K562 (cell line): ENCODE data around the gene TLE3. TPM values are rescaled to one million over a fixed set of nuclear protein-coding genes. Genes with fewer than 3 reads are reported as not detected.

Experiments used
- ATAC-seq: fragments of 200-7000 bp; cut with Tn5 transposase; 3 replicates; pipeline ENCODE4 v1.9.1; 2020; ENCODE audit warnings: moderate library complexity
- BruUV-seq: library from RNA; stranded (reverse); fragments of 400-500 nt; replicated peaks from 2 replicates; lab custom pipeline; 2021; lab: Mats Ljungman, UMichigan
- CTCF ChIA-PET: fragments of 300-600 bp; formaldehyde crosslinking; extraction: SDS; loops from one replicate; lab custom pipeline; 2021; ENCODE audit warnings: low intra/inter-chr PET ratio; lab: Yijun Ruan, JAX
- POLR2A ChIA-PET: fragments of 300-600, 350-650 bp; sonication (Branson Sonifier 250); formaldehyde crosslinking; extraction: SDS; loops from one replicate; lab custom pipeline; 2021; ENCODE audit warnings: antibody characterized with exemption, inconsistent platforms; lab: Yijun Ruan, JAX
- DNase-seq, 4 experiments: peaks; one replicate each; pipeline versions ENCODE4 v3.0.0 to v3.0.0-alpha.2; 2011 to 2018; ENCODE audit warnings: low spot score in 3 of 4, mixed read lengths in 3 of 4; ENCODE audit errors: extremely low read depth in 1 of 4
- FAIRE-seq: peaks from 2 replicates; lab custom pipeline; 2011; peaks lifted over from hg19 to GRCh38; lab: Jason Lieb, UNC
- H2AFZ ChIP-seq: 2 replicates; pipeline ENCODE4 v1.6.0; 2011; ENCODE audit warnings: low read depth, low read length, control low read depth, inconsistent platforms
- H3K27ac ChIP-seq: fragments of 200-600 bp; 3 replicates; pipeline ENCODE4 v1.8.0; 2011; ENCODE audit warnings: low read depth, mild to moderate bottlenecking, control low read depth, inconsistent platforms, low read length, moderate library complexity, mixed read lengths; ENCODE audit errors: extremely low read depth
- H3K27me3 ChIP-seq, 2 experiments: fragments of 300-600 bp in 1 of 2; 2 replicates in 1 of 2; 3 replicates in 1 of 2; pipeline versions ENCODE4 v1.6.0 to v1.8.0; 2011; ENCODE audit warnings: inconsistent platforms in 2 of 2, low read length in 2 of 2, mild to moderate bottlenecking in 1 of 2, mixed read lengths in 1 of 2, moderate library complexity in 1 of 2; ENCODE audit not compliant: control insufficient read depth in 2 of 2, insufficient read depth in 2 of 2
- H3K36me3 ChIP-seq: fragments of 300-600 bp; 3 replicates; pipeline ENCODE4 v1.8.0; 2011; ENCODE audit warnings: mild to moderate bottlenecking, low read length, inconsistent platforms; ENCODE audit not compliant: control insufficient read depth, insufficient read depth
- H3K4me1 ChIP-seq, 2 experiments: fragments of 200-600 bp in 1 of 2; replicated peaks in 1 of 2; 2 replicates in 1 of 2; 3 replicates in 1 of 2; pipeline versions ENCODE4 v1.5.1 to v1.8.0; 2011; ENCODE audit warnings: inconsistent platforms in 2 of 2, low read length in 2 of 2, mild to moderate bottlenecking in 1 of 2, mixed read lengths in 1 of 2, moderate library complexity in 1 of 2; ENCODE audit not compliant: control insufficient read depth in 2 of 2, insufficient read depth in 2 of 2
- H3K4me2 ChIP-seq: 2 replicates; pipeline ENCODE4 v1.6.1; 2011; ENCODE audit warnings: low read length, control low read depth, inconsistent platforms, mixed read lengths; ENCODE audit not compliant: insufficient read depth
- H3K4me3 ChIP-seq: fragments of 200-600 bp; sonication (generic), shearing (Covaris generic); 2 replicates; pipeline ENCODE4 v1.5.1; 2016; ENCODE audit warnings: control low read depth, inconsistent platforms
- H3K79me2 ChIP-seq: fragments of 200-600 bp; 3 replicates; pipeline ENCODE4 v1.8.0; 2011; ENCODE audit warnings: low read length, inconsistent platforms; ENCODE audit not compliant: control insufficient read depth, insufficient read depth
- H3K9ac ChIP-seq, 2 experiments: 2 replicates each; pipeline versions ENCODE4 v1.6.0 to v1.6.1; 2011; ENCODE audit warnings: low read depth in 2 of 2, low read length in 2 of 2, control low read depth in 1 of 2, inconsistent platforms in 1 of 2, mild to moderate bottlenecking in 1 of 2, mixed read lengths in 1 of 2; ENCODE audit not compliant: insufficient read depth in 1 of 2
- H3K9me1 ChIP-seq: one replicate; pipeline ENCODE4 v1.6.0; 2011; ENCODE audit warnings: inconsistent platforms, mild to moderate bottlenecking, low read length, moderate library complexity; ENCODE audit not compliant: control insufficient read depth, insufficient read depth
- H3K9me3 ChIP-seq: replicated peaks from 2 replicates; pipeline ENCODE4 v1.5.1; 2011; ENCODE audit warnings: low read depth, low read length, inconsistent platforms; ENCODE audit not compliant: control insufficient read depth, insufficient read depth
- H4K20me1 ChIP-seq: replicated peaks from 2 replicates; pipeline ENCODE4 v1.6.1; 2011; ENCODE audit warnings: low read length, inconsistent platforms, mixed read lengths; ENCODE audit not compliant: control insufficient read depth, insufficient read depth
- MCM7 ChIP-seq, 2 experiments: fragments of 450-650 bp; IDR thresholded peaks; 2 replicates each; pipeline ENCODE4 v1.6.1; 2016 to 2018
- NCOR1 ChIP-seq: fragments of 450-650 bp; IDR thresholded peaks from 2 replicates; pipeline ENCODE4 v1.6.1; 2016; ENCODE audit warnings: mild to moderate bottlenecking, moderate library complexity
- ZNF644 ChIP-seq: fragments of 200-800 bp; sonication (Bioruptor generic); IDR thresholded peaks from 2 replicates; pipeline ENCODE4 v1.6.1; 2016; ENCODE audit warnings: low read depth, missing genetic modification characterization, missing compliant biosample characterization
- ZNF75A ChIP-seq: fragments of 450-650 bp; formaldehyde crosslinking; IDR thresholded peaks from 2 replicates; pipeline ENCODE4 v1.4.0; 2020; ENCODE audit warnings: mild to moderate bottlenecking
- WGBS: fragments of 100-300 bp; shearing (Covaris generic); methylation state at CpG from one replicate; pipeline ENCODE4 v1.1.6; 2016; ENCODE audit warnings: low coverage, mixed read lengths; ENCODE audit not compliant: insufficient coverage; ENCODE audit errors: missing lambda C conversion rate; 5-methylcytosine and 5-hydroxymethylcytosine counted together
- in situ Hi-C: fragments of 300-500 bp; cut with MboI; formaldehyde crosslinking; loops from 4 replicates; pipeline ENCODE4 v1.15.0; 2018; ENCODE audit warnings: inconsistent platforms, mixed read lengths
- intact Hi-C: fragments of 100-400 bp; cut with micrococcal nuclease; formaldehyde crosslinking; loops from 2 replicates; pipeline ENCODE4 v1.14.2; 2022
- polyA plus RNA-seq, 8 experiments: library from polyadenylated mRNA; depleted of rRNA in 4 of 8; stranded (reverse) in 5 of 8; unstranded in 3 of 8; fragments of >200 nt; fragmentation: Nextera tagmentation in 2 of 8; fragmentation: Illumina TruSeq in 1 of 8; extraction: Ambion mirVana in 2 of 8; extraction: Trizol in 1 of 8; gene quantifications; 2 replicates each; pipeline versions ENCODE4 v1.2.1 to v1.2.3, GENCODE V29; 2011 to 2014; ENCODE audit warnings: inconsistent platforms in 1 of 8, missing spikeins in 1 of 8
- total RNA-seq, 7 experiments: library from RNA; depleted of rRNA in 6 of 7; stranded (reverse); fragments of >200 nt in 6 of 7; fragmentation: Illumina TruSeq in 2 of 7; extraction: Trizol in 2 of 7; gene quantifications; 2 replicates each; pipeline versions ENCODE4 v1.2.1 to v1.2.3, GENCODE V29; 2011 to 2021; ENCODE audit warnings: low replicate concordance in 1 of 7
- TF ChIP-seq, protein P1 (sequence below): IDR thresholded peaks from 2 replicates; pipeline ENCODE4 v1.6.1; 2012; ENCODE audit warnings: low read depth, low read length, improper control_type of control experiment, borderline replicate concordance
- TF ChIP-seq, protein P2 (sequence below): fragments of 450-650 bp; IDR thresholded peaks from 2 replicates; pipeline ENCODE4 v1.6.1; 2016; ENCODE audit warnings: antibody characterized with exemption
- TF ChIP-seq, protein P3 (sequence below): fragments of 450-650 bp; formaldehyde crosslinking; IDR thresholded peaks from 2 replicates; pipeline ENCODE4 v1.4.0; 2022; ENCODE audit warnings: mild to moderate bottlenecking, moderate library complexity
- TF ChIP-seq, protein P4 (sequence below): fragments of 250-450 bp; sonication (Bioruptor Pico); IDR thresholded peaks from 2 replicates; pipeline ENCODE4 v1.5.0; 2021

The TLE3 gene
- total and polyA plus RNA-seq, 9 of the 15 experiments (the other 6 are each of a cell fraction or from before 2014, with no cell fraction given) = 1.5 to 84.2 (median 14.1) TPM

DNA sequence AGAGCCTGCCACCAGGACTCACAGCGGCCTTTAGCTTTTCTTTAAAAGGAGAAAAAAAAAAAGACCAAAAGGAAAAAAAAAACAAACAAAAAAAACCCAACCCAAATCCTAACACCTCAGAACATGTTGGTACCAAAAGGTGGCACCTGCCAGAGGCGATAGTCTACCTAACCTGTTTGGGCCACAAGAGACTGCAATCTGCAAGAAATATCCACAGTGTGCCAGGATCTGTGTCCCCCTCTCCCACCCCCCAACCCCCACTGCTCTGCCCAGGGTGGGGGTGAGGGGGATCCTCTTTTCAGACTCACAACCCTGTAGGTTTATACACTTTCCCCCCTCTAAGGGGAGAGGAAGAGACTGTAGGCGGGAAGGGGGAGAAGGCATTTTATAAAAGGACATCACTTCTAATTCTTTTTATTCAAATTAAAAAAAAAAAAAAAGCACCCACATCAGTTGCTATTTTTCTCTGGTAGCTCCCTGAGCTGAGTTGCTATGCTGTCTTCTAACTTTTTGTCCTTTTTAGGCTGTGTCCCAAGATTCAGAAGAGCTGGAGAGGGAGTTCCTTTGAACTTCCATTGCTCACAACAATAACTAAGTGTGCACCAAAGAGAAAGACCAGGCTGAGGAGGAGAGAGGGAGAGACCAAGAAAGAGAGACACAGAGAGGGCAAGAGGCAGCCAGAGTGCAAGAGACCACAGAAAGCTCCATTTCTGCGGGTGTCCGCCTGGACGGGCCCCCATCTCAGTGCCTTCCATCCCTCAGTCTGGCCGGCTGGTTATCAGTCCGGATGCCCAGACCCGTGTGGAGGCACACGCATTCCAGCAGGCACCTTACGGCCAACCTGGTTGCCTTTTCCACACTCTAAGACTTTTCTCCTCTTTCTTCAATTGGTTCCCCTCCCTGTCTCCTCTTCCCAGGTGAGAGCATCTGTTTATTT lies 48.9 kb downstream of the TLE3 start:
- in situ Hi-C loops (no loop called here), intact Hi-C loops (no loop called here)
- Histone ChIP-seq H3K9ac (no peak overlapping the region), H3K27me3 (no peaks in the 10 kb centered on the region), H3K4me3 (no peak overlapping the region), H3K36me3 (peaks cover 55% of the 10 kb centered on the region; the same call in 2 of the 3 replicates), H3K9me1 (peaks cover under 1% of the 10 kb centered on the region), H3K4me1 (peaks cover 0 to 3% of the 10 kb centered on the region in 2 experiments; a peak in 1 of 5 replicates), H3K9me3 (no peaks in the 10 kb centered on the region), H3K27ac (no peak overlapping the region), H2AFZ (no peak overlapping the region), H3K79me2 (no peaks in the 10 kb centered on the region), H3K4me2 (no peak overlapping the region), H4K20me1 (no peaks in the 10 kb centered on the region)
- peak in 1 of 4 experiments; percentile 22 for DNase-seq
- TSS peak; percentile 38 for BruUV-seq
- ChIA-PET POLR2A (interaction anchor here (1.8 kb wide), 1 partner anchor 15 kb away, joined by 9 read pairs; no protein-coding TSS in a partner anchor), CTCF (no interaction called here)
- TF ChIP-seq, protein P1, sequence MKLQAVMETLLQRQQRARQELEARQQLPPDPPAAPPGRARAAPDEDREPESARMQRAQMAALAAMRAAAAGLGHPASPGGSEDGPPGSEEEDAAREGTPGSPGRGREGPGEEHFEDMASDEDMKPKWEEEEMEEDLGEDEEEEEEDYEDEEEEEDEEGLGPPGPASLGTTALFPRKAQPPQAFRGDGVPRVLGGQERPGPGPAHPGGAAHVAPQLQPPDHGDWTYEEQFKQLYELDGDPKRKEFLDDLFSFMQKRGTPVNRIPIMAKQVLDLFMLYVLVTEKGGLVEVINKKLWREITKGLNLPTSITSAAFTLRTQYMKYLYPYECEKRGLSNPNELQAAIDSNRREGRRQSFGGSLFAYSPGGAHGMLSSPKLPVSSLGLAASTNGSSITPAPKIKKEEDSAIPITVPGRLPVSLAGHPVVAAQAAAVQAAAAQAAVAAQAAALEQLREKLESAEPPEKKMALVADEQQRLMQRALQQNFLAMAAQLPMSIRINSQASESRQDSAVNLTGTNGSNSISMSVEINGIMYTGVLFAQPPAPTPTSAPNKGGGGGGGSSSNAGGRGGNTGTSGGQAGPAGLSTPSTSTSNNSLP = no peak
- TF ChIP-seq, protein P2, sequence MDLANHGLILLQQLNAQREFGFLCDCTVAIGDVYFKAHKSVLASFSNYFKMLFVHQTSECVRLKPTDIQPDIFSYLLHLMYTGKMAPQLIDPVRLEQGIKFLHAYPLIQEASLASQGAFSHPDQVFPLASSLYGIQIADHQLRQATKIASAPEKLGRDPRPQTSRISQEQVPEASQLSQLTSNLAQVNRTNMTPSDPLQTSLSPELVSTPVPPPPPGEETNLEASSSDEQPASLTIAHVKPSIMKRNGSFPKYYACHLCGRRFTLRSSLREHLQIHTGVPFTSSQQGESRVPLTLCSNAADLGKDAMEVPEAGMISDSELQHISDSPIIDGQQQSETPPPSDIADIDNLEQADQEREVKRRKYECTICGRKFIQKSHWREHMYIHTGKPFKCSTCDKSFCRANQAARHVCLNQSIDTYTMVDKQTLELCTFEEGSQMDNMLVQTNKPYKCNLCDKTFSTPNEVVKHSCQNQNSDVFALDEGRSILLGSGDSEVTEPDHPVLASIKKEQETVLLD = no peak
- TF ChIP-seq, protein P3, sequence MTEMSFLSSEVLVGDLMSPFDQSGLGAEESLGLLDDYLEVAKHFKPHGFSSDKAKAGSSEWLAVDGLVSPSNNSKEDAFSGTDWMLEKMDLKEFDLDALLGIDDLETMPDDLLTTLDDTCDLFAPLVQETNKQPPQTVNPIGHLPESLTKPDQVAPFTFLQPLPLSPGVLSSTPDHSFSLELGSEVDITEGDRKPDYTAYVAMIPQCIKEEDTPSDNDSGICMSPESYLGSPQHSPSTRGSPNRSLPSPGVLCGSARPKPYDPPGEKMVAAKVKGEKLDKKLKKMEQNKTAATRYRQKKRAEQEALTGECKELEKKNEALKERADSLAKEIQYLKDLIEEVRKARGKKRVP (CRISPR knock-in tag) = no peak
- TF ChIP-seq ZNF644 (tag) = no peak
- TF ChIP-seq, protein P4, sequence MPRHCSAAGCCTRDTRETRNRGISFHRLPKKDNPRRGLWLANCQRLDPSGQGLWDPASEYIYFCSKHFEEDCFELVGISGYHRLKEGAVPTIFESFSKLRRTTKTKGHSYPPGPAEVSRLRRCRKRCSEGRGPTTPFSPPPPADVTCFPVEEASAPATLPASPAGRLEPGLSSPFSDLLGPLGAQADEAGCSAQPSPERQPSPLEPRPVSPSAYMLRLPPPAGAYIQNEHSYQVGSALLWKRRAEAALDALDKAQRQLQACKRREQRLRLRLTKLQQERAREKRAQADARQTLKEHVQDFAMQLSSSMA (CRISPR knock-in tag) = no peak
- no peak for TF ChIP-seq NCOR1
- TF ChIP-seq MCM7 (IDR thresholded peaks at IDR 0.05) = no peak
- TF ChIP-seq ZNF75A = no peak
- no peak for FAIRE-seq
- ATAC-seq = no peak
- WGBS = 93% methylated on average over 10 of the region's 11 CpGs
